Measurements from ENCODE around the gene ADAMTS2. TPM values are rescaled to one million over a fixed set of nuclear protein-coding genes. Genes with fewer than 3 reads are reported as not detected.

ADAMTS2 gene
- total RNA-seq, 1 experiment from 2014 or later: 3.9 TPM

- peak; percentile 7; the same call in 1 of the 2 replicates for ATAC-seq
- Histone ChIP-seq H3K9me3 (ENCODE audit: control insufficient read depth in 1 of 2, insufficient read depth in 1 of 2, low read depth in 1 of 2, low read length in 2 of 2) (no peaks in the 10 kb centered on the region), H3K9ac (ENCODE audit: low read length) (no peak overlapping the region), H3K4me1 (ENCODE audit: control insufficient read depth in 1 of 2, insufficient read depth in 2 of 2, low read length in 2 of 2) (peaks cover 4 to 17% of the 10 kb centered on the region in 2 experiments; a peak in 1 of 4 replicates), H4K20me1 (ENCODE audit: insufficient read depth) (no peaks in the 10 kb centered on the region), H3K4me2 (ENCODE audit: low read length) (peak overlapping the region; percentile 25; the same call in 1 of the 2 replicates), H3K27ac (ENCODE audit: low read depth, low read length) (no peak overlapping the region), H3K9me2 (ENCODE audit: insufficient read depth) (no peaks in the 10 kb centered on the region), H3K79me2 (ENCODE audit: insufficient read depth, low read length) (no peaks in the 10 kb centered on the region), H2AFZ (ENCODE audit: low read depth, low read length, poor library complexity, severe bottlenecking) (no peak overlapping the region), H3K27me3 (ENCODE audit: insufficient read depth, low read length) (no peaks in the 10 kb centered on the region), H3K4me3 (replicated peaks in 1 of 2; ENCODE audit: low read depth in 1 of 2, low read length in 2 of 2) (no peak overlapping the region), H3K36me3 (ENCODE audit: control insufficient read depth in 1 of 2, insufficient read depth in 2 of 2, low read length in 2 of 2) (no peaks in the 10 kb centered on the region)
- no peak for DNase-seq (ENCODE audit: low read depth, low spot score)
- BruUV-seq (replicated peaks): no TSS peak
- ChIA-PET RAD21 (ENCODE audit: low non-redundant PET in 1 of 2, low total read pairs in 2 of 2, uncharacterized antibody in 2 of 2, unreplicated experiment in 2 of 2) (no interaction called here), POLR2A (no interaction called here), CTCF (no interaction called here)
- intact Hi-C loops (cut with micrococcal nuclease): no loop called here
- TF ChIP-seq ZFX (IDR thresholded peaks at IDR 0.05): peak; percentile 16; the same call in 1 of the 2 replicates
- TF ChIP-seq, protein P1, sequence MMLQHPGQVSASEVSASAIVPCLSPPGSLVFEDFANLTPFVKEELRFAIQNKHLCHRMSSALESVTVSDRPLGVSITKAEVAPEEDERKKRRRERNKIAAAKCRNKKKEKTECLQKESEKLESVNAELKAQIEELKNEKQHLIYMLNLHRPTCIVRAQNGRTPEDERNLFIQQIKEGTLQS (IDR thresholded peaks at IDR 0.05): no peak
Measured at GRCh38 chr5:179336871-179337795, 8.1 kb downstream of the ADAMTS2 start.

DNA sequence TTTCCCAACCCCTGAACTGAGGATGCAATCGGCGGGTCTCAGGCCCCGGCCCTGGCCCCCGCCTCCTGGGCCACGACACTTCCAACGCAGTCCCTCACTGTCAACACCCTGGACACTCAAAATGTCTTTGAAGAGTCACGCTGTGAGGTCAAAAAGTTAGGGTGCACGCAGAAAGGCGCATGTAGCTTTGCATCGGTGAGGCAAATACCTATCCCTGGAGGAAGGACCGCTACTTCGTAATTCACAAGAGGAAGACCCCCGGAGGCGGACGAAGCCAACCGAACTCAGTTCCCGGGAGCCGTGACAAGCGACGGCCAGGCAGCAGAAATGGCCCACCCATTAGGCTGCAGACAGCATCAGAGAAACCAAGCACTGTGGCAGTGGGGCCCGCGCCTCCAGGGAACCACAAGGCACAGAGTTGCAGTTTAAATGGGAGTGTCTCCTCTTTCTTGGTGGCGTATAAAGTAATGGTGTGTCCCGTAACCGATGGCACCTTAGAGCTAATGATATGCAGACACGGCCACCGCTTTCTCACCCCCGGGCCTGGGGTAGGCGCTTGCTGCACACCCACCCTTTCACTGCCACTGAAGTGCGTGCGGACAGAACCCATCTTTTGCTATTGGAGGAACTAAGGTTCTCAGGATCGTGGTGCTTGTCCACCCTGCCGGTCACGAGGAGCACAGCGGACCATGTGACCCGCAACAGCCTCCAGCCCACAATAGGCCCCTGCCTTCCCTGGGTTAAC, 9.0 kb downstream of the ADAMTS2 start:
- intact Hi-C loops (cut with micrococcal nuclease): no loop called here
- Histone ChIP-seq H3K4me2 (ENCODE audit: low read length) (no peak overlapping the region), H3K27me3 (ENCODE audit: insufficient read depth, low read length) (no peaks in the 10 kb centered on the region), H3K27ac (ENCODE audit: low read depth, low read length) (no peak overlapping the region), H3K9me3 (ENCODE audit: control insufficient read depth in 1 of 2, insufficient read depth in 1 of 2, low read depth in 1 of 2, low read length in 2 of 2) (no peaks in the 10 kb centered on the region), H3K9ac (ENCODE audit: low read length) (no peak overlapping the region), H3K4me3 (replicated peaks in 1 of 2; ENCODE audit: low read depth in 1 of 2, low read length in 2 of 2) (no peak overlapping the region), H4K20me1 (ENCODE audit: insufficient read depth) (no peaks in the 10 kb centered on the region), H3K4me1 (ENCODE audit: control insufficient read depth in 1 of 2, insufficient read depth in 2 of 2, low read length in 2 of 2) (peaks cover 4 to 17% of the 10 kb centered on the region in 2 experiments; a peak in 1 of 4 replicates), H3K9me2 (ENCODE audit: insufficient read depth) (no peaks in the 10 kb centered on the region), H3K36me3 (ENCODE audit: control insufficient read depth in 1 of 2, insufficient read depth in 2 of 2, low read length in 2 of 2) (no peaks in the 10 kb centered on the region), H2AFZ (ENCODE audit: low read depth, low read length, poor library complexity, severe bottlenecking) (no peak overlapping the region), H3K79me2 (ENCODE audit: insufficient read depth, low read length) (no peaks in the 10 kb centered on the region)
- DNase-seq (ENCODE audit: low read depth, low spot score): no peak
- ChIA-PET RAD21 (ENCODE audit: low non-redundant PET in 1 of 2, low total read pairs in 2 of 2, uncharacterized antibody in 2 of 2, unreplicated experiment in 2 of 2) (no interaction called here), CTCF (no interaction called here), POLR2A (no interaction called here)
- ATAC-seq: no peak
- BruUV-seq (replicated peaks): no TSS peak
- no peak for TF ChIP-seq ZNF274 (IDR thresholded peaks at IDR 0.05; ENCODE audit: low read depth, low read length)
- TF ChIP-seq CEBPB (IDR thresholded peaks at IDR 0.05; ENCODE audit: low read depth): no peak
- TF ChIP-seq CTCF (IDR thresholded peaks at IDR 0.05 in 2 of 3, conservative IDR thresholded peaks at IDR 0.05 in 1 of 3; ENCODE audit: borderline replicate concordance in 1 of 3, insufficient read depth in 1 of 3, low read depth in 2 of 3, low read length in 2 of 3): no peak
- TF ChIP-seq SIN3A (IDR thresholded peaks at IDR 0.05; ENCODE audit: low read depth): no peak
- no peak for TF ChIP-seq SP1 (IDR thresholded peaks at IDR 0.05; ENCODE audit: low read depth)
- TF ChIP-seq EGR1 (IDR thresholded peaks at IDR 0.05; ENCODE audit: low read depth): no peak
- TF ChIP-seq SRF (IDR thresholded peaks at IDR 0.05; ENCODE audit: low read depth): no peak
- TF ChIP-seq CBX3 (IDR thresholded peaks at IDR 0.05; ENCODE audit: low read depth): no peak
- TF ChIP-seq FOSL1 (IDR thresholded peaks at IDR 0.05; ENCODE audit: low read depth): no peak
- TF ChIP-seq, protein P1 (IDR thresholded peaks at IDR 0.05): no peak
- TF ChIP-seq JUND (IDR thresholded peaks at IDR 0.05): no peak
- no peak for TF ChIP-seq EZH2 (IDR thresholded peaks at IDR 0.05)
- TF ChIP-seq POLR2A (IDR thresholded peaks at IDR 0.05; ENCODE audit: borderline replicate concordance, extremely low read depth, insufficient read depth, insufficient read length): no peak

All from HCT116 (cell line).